BJ (cell line): ENCODE measurements around the gene ACTA1. TPM values are rescaled to one million over a fixed set of nuclear protein-coding genes. Genes with fewer than 3 reads are reported as not detected.
"Not testable (repeated sequence)": the region's sequence is repeated elsewhere in the genome, so short reads cannot be mapped to it uniquely, and the experiment has no call there.

Experiments used
- CTCF ChIA-PET: fragments of 350-600 bp; formaldehyde crosslinking; extraction: SDS; loops from one replicate; lab custom pipeline; 2021; ENCODE audit warnings: antibody characterized with exemption, inconsistent platforms; lab: Yijun Ruan, JAX
- POLR2A ChIA-PET: fragments of 300-600 bp; sonication (Branson Sonifier 250); formaldehyde crosslinking; extraction: SDS; loops from one replicate; lab custom pipeline; 2021; ENCODE audit warnings: antibody characterized with exemption; lab: Charles Lee
- DNase-seq: peaks from one replicate; pipeline ENCODE4 v3.0.0-alpha.2; 2011; ENCODE audit warnings: low read depth
- H3K27me3 ChIP-seq: 2 replicates; pipeline ENCODE4 v1.6.0; 2011; ENCODE audit warnings: low read length; ENCODE audit not compliant: control insufficient read depth, insufficient read depth
- H3K36me3 ChIP-seq: 2 replicates; pipeline ENCODE4 v1.5.1; 2011; ENCODE audit warnings: low read length; ENCODE audit not compliant: control insufficient read depth, insufficient read depth
- H3K4me3 ChIP-seq: 2 replicates; pipeline ENCODE4 v1.5.1; 2011; ENCODE audit warnings: low read depth, mild to moderate bottlenecking, control low read depth, low read length
- CTCF ChIP-seq: IDR thresholded peaks from 2 replicates; pipeline ENCODE4 v1.5.1; 2011; ENCODE audit warnings: low read depth, mild to moderate bottlenecking, control low read depth, inconsistent platforms, low read length, moderate library complexity; ENCODE audit not compliant: insufficient read depth
- polyA plus RNA-seq: library from polyadenylated mRNA; depleted of rRNA; stranded (reverse); fragments of >200 nt; gene quantifications from 2 replicates; pipeline ENCODE4 v1.2.3, GENCODE V29; 2011

Gene ACTA1
- polyA plus RNA-seq, 1 experiment, result 0.11 TPM

GRCh38 chr1:229397762-229398161 lies 36.1 kb downstream of the ACTA1 start:
- H3K4me3 ChIP-seq, result no peak overlapping the region
- no peak for TF ChIP-seq CTCF
- ChIA-PET CTCF (no interaction called here), POLR2A (no interaction called here)
- no peak for DNase-seq
- no peaks in the 10 kb centered on the region for H3K36me3 ChIP-seq
- peaks cover 7% of the 10 kb centered on the region for H3K27me3 ChIP-seq

GRCh38 chr1:229396585-229397206 lies 37.2 kb downstream of the ACTA1 start:
- H3K4me3 ChIP-seq, result no peak overlapping the region
- H3K36me3 ChIP-seq, result no peaks in the 10 kb centered on the region
- TF ChIP-seq CTCF, result no peak
- H3K27me3 ChIP-seq, result peaks cover 7% of the 10 kb centered on the region
- no peak for DNase-seq
- CTCF ChIA-PET, result no interaction called here
- POLR2A ChIA-PET, result no interaction called here

GRCh38 chr1:229394517-229394916 lies 39.4 kb downstream of the ACTA1 start:
- CTCF ChIA-PET, POLR2A ChIA-PET, DNase-seq, H3K36me3 ChIP-seq, H3K27me3 ChIP-seq, H3K4me3 ChIP-seq: not testable (repeated sequence)

GRCh38 chr1:229392936-229393335 lies 41.0 kb downstream of the ACTA1 start:
- CTCF ChIA-PET, result no interaction called here
- TF ChIP-seq CTCF, result no peak
- POLR2A ChIA-PET, result no interaction called here
- Histone ChIP-seq H3K4me3 (no peak overlapping the region), H3K27me3 (peaks cover 7% of the 10 kb centered on the region), H3K36me3 (no peaks in the 10 kb centered on the region)
- DNase-seq, result no peak

- ChIA-PET CTCF (no interaction called here), POLR2A (no interaction called here)
- H3K4me3 ChIP-seq, result no peak overlapping the region
- H3K27me3 ChIP-seq, result no peaks in the 10 kb centered on the region
- no peak for TF ChIP-seq CTCF
- no peaks in the 10 kb centered on the region for H3K36me3 ChIP-seq
- no peak for DNase-seq
These were observed 43.8 kb downstream of the ACTA1 start for GRCh38 chr1:229390130-229390529.
